Measurements from ENCODE around the gene GSK3A. TPM values are rescaled to one million over a fixed set of nuclear protein-coding genes. Genes with fewer than 3 reads are reported as not detected.

Gene GSK3A
- total RNA-seq, 1 donor from 2014 or later: 39.8 TPM

DNA sequence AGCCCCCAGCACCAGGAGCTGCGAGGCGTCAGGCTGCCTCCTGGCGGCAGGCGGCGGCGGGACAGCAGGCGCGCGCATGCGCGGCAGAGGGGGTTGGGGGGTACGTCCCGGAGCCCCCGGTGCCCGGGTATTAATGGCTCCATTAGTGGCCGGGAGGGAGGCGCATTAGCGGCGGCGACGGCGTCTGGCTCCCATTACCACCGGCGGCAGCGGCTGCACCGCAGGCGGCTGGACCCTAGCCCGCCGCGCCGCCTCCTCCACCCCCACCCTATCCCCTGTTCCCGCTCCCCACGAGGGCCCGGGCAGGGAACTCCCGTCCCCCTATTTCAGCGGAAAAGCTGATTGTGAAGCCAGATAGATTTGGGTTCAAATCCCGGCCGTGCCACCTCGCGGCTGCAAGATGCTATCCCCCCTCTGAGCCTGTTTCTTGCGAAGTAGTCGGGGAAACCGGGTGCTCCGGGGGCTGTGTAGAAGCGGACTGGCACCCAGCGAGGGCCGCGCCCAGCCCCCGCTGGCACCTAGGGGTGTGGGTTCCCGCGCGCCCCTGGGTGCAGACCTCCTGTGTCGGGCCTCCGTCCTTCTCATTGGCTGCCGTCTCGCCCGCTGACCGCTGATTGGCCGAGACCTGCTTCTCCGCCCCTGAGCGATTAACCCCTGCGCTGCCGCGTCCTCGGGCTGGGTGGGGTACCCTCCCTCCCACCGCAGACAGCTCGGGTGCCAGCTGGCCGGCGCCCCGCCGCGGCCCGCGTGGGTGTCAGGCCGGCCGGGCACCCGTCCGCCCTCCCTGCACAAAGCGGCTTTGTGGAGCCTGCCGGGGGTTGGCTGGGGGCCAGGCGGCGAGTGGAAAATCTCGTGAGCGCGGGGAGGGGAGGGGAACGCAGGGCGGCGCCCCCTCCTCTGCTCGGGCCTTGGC is 37.8 kb upstream of the GSK3A start:
- Histone ChIP-seq H3K27ac (peak overlapping the region; percentile 85), H3K4me3 (peak overlapping the region; percentile 71), H3K4me1 (peaks cover 76% of the 10 kb centered on the region), H3K9me3 (no peaks in the 10 kb centered on the region), H3K27me3 (ENCODE audit: low read depth) (no peaks in the 10 kb centered on the region), H3K36me3 (peaks cover 2% of the 10 kb centered on the region)
- DNase-seq (peak; percentile 89), ATAC-seq (peak; percentile 66 to 75)
- intact Hi-C loops (cut with DNase I): no loop called here
- TF ChIP-seq, protein P1, sequence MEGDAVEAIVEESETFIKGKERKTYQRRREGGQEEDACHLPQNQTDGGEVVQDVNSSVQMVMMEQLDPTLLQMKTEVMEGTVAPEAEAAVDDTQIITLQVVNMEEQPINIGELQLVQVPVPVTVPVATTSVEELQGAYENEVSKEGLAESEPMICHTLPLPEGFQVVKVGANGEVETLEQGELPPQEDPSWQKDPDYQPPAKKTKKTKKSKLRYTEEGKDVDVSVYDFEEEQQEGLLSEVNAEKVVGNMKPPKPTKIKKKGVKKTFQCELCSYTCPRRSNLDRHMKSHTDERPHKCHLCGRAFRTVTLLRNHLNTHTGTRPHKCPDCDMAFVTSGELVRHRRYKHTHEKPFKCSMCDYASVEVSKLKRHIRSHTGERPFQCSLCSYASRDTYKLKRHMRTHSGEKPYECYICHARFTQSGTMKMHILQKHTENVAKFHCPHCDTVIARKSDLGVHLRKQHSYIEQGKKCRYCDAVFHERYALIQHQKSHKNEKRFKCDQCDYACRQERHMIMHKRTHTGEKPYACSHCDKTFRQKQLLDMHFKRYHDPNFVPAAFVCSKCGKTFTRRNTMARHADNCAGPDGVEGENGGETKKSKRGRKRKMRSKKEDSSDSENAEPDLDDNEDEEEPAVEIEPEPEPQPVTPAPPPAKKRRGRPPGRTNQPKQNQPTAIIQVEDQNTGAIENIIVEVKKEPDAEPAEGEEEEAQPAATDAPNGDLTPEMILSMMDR (IDR thresholded peaks at IDR 0.05): peak; percentile 94

DNA sequence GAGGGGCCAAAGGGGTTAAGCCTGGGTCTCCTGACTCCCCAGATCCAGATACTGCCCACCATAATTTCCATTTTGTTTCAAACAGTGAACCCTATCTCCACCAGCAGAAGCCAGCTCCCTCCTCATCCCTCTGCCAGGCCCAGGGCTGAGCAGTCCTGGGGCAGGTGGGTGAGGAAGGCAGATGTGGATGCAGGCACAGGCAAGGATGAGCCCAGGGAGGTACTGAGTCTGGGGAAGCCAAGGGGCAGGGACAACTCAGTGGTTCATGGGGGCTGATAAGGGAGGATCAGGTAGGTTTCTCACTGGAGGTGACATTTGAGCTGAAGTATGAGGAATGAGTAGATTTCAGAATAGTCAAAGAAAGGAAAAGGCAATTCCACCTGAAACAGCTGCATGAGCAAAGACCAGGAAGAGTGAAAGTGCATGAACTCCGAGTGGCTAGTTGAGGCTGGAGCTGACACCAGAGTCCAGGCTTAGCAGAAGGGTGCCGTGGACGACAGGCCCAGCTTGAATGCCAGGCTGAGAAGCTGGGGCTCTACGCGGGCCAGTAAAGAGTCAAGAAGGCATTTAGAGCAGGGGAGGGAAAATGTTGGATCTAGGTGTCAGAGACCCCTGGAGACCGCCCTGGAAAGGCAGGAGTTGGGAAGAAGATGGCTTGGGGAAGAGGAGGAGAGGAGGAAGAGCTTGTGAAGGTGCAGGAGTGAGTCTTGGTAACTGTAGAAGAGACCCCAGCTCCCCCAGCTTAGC is 36.9 kb upstream of the GSK3A start:
- peaks cover 77% of the 10 kb centered on the region for H3K4me1 ChIP-seq
- no peak for ATAC-seq
- H3K9me3 ChIP-seq: no peaks in the 10 kb centered on the region
- peak overlapping the region; percentile 85 for H3K27ac ChIP-seq
- intact Hi-C loops (cut with DNase I): no loop called here
- peak overlapping the region; percentile 71 for H3K4me3 ChIP-seq
- DNase-seq: no peak
- peaks cover 10% of the 10 kb centered on the region for H3K36me3 ChIP-seq
- no peaks in the 10 kb centered on the region for H3K27me3 ChIP-seq (ENCODE audit: low read depth)
- TF ChIP-seq, protein P1 (IDR thresholded peaks at IDR 0.05): no peak

DNA sequence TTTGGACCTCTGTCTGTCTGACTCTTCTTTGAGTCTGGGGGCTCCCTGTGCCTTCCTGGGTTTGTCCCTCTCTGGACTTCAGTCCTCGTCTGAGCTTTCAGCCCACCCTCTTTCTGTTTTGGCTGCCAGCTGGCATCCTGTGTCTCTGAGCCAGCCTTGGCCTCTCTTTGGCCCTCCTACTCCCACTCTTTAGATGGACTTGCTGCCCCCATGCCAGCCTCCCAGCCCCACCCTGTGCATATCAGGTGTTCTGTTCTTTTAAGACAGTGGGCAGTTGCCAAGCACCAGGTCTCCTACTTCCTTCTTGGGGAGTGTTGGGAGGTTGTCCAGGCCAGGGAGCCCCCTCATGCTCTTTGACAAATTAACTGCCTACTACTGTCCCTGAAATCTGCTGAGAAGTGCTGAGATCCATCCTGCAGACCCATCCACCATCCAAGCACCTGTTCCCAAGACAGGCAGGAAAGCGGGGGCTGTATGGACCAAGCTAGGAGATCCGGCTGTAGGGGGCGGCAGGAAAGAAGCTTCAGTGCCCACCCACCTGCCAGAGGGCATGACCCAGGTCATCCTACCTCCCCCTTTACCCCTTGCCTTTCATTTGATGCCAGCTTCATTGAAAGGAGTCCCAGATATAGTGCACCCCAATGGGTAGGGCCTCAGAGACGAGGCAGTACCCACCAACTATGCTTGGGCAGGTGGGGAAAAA is 36.2 kb upstream of the GSK3A start:
- Histone ChIP-seq H3K36me3 (peaks cover 18% of the 10 kb centered on the region), H3K9me3 (no peaks in the 10 kb centered on the region), H3K27me3 (ENCODE audit: low read depth) (no peaks in the 10 kb centered on the region), H3K4me1 (peaks cover 77% of the 10 kb centered on the region), H3K27ac (peak overlapping the region; percentile 85), H3K4me3 (no peak overlapping the region)
- ATAC-seq: no peak
- DNase-seq: no peak
- intact Hi-C loops (cut with DNase I): no loop called here
- TF ChIP-seq, protein P1 (IDR thresholded peaks at IDR 0.05): no peak

DNA sequence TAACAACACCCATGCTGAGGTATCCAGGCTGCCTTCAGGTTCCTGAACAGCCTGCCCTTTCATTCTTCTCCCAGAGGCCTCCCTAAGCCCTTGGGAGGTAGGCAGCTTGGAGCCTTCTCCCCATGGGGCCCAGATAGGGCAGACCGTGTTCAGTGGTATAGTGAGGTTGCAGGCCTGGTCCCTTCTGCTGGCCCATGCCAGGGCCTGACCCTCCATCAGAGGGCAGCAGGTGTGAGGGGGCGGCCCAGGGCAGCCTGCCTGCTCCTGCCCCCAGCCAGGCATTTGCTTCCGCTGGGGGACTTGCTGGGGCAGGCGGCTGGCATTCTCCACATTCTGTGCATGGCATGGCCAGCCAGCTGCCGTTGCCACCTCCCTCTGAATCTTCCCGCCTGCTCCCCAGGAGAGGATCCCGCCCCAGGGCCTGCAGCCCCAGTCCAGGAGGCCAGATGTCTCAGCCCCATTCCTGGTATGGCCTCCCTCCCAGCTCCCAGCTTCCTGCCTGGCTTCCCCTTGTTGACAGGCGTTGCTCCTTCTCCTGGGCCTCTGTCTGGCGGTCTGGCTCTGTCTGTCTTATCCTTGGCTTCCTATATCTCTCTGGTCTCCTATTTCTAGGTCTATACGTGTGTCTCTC is 35.5 kb upstream of the GSK3A start:
- H3K27me3 ChIP-seq (ENCODE audit: low read depth): no peaks in the 10 kb centered on the region
- peak overlapping the region; percentile 85 for H3K27ac ChIP-seq
- intact Hi-C loops (cut with DNase I): no loop called here
- H3K9me3 ChIP-seq: no peaks in the 10 kb centered on the region
- no peak for DNase-seq
- H3K36me3 ChIP-seq: peaks cover 24% of the 10 kb centered on the region
- no peak overlapping the region for H3K4me3 ChIP-seq
- ATAC-seq: no peak
- TF ChIP-seq, protein P1 (IDR thresholded peaks at IDR 0.05): no peak
- peaks cover 72% of the 10 kb centered on the region for H3K4me1 ChIP-seq

DNA sequence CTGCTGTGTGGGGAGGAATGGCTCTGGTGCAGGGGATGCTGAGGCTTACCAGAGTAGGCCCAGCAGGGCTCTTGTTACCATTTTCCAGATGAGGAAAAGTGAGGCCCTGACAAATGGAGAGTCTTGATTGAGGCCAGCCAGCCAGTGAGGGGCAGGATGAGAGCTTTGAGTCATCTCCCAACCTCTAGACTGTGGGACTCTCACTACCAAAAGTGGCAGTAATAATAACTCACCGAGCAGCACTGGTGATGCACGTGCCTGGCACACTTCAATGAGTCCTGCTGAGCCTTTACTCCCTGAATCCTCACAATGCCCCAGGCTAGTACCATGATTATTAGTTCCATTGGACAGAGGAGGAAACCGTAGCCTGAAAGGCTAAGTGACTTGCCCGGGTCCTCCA is 34.4 kb upstream of the GSK3A start:
- peak overlapping the region; percentile 85 for H3K27ac ChIP-seq
- no peak for ATAC-seq

More for the DNA sequence above, 34.4 kb upstream of the GSK3A start:
- Histone ChIP-seq H3K4me1 (peaks cover 61% of the 10 kb centered on the region), H3K36me3 (peaks cover 35% of the 10 kb centered on the region), H3K27me3 (ENCODE audit: low read depth) (no peaks in the 10 kb centered on the region), H3K9me3 (no peaks in the 10 kb centered on the region), H3K4me3 (no peak overlapping the region)
- TF ChIP-seq, protein P1 (IDR thresholded peaks at IDR 0.05): no peak
- intact Hi-C loops (cut with DNase I): no loop called here
- no peak for DNase-seq

All from lower lobe of right lung (tissue), 2 donors.